Kidney (tissue), 14 donors: ENCODE measurements around the gene PPBP. TPM values are rescaled to one million over a fixed set of nuclear protein-coding genes. Genes with fewer than 3 reads are reported as not detected.

Experiments
- DNase-seq, 5 donors: peaks; one replicate each; pipeline ENCODE4 v3.0.0-alpha.2; 2013 to 2020
- FAIRE-seq: peaks from 2 replicates; lab custom pipeline; 2012; peaks lifted over from hg19 to GRCh38; lab: Jason Lieb, UNC
- H3K27ac ChIP-seq, 2 donors: one replicate each; pipeline ENCODE4 v1.7.0; 2013; ENCODE audit warnings: low read depth in 2 of 2, low read length in 2 of 2, inconsistent platforms in 1 of 2
- H3K27me3 ChIP-seq: one replicate; pipeline ENCODE4 v1.7.1; 2013; ENCODE audit warnings: low read length, inconsistent platforms; ENCODE audit not compliant: control insufficient read depth, insufficient read depth
- H3K36me3 ChIP-seq, 3 donors: one replicate each; pipeline versions ENCODE4 v1.7.0 to v1.7.1; 2013; ENCODE audit warnings: low read length in 3 of 3, control low read depth in 1 of 3, inconsistent platforms in 1 of 3; ENCODE audit not compliant: insufficient read depth in 3 of 3, control insufficient read depth in 2 of 3
- H3K4me1 ChIP-seq, 3 donors: one replicate each; pipeline versions ENCODE4 v1.7.0 to v1.7.1; 2013; ENCODE audit warnings: low read length in 3 of 3, inconsistent platforms in 1 of 3, low read depth in 1 of 3; ENCODE audit not compliant: control insufficient read depth in 2 of 3, insufficient read depth in 2 of 3
- H3K4me3 ChIP-seq, 3 donors: one replicate each; pipeline versions ENCODE4 v1.7.0 to v1.8.1; 2013; ENCODE audit warnings: low read length in 3 of 3, control low read depth in 1 of 3, inconsistent platforms in 1 of 3
- H3K9ac ChIP-seq, 3 donors: one replicate each; pipeline versions ENCODE4 v1.7.0 to v1.7.1; 2013; ENCODE audit warnings: low read length in 3 of 3, control low read depth in 1 of 3, inconsistent platforms in 1 of 3
- H3K9me3 ChIP-seq, 3 donors: one replicate each; pipeline versions ENCODE4 v1.7.0 to v1.7.1; 2013; ENCODE audit warnings: low read length in 3 of 3, control low read depth in 1 of 3, inconsistent platforms in 1 of 3; ENCODE audit not compliant: control insufficient read depth in 2 of 3, insufficient read depth in 1 of 3
- CTCF ChIP-seq: IDR thresholded peaks from 3 replicates; pipeline ENCODE4 v1.5.1; 2012; ENCODE audit warnings: mild to moderate bottlenecking, moderate library complexity, borderline replicate concordance; ENCODE audit not compliant: insufficient read depth; ENCODE audit errors: extremely low read depth
- intact Hi-C: fragments of 100-400 bp; cut with DNase I; formaldehyde crosslinking; loops from one replicate; pipeline ENCODE4 v1.11.1; 2022
- polyA plus RNA-seq: library from polyadenylated mRNA; stranded (reverse); fragments of 350-450 nt; fragmentation: Illumina TruSeq; extraction: RNeasy Lipid Tissue Mini Kit (QIAGEN cat#74804); gene quantifications from one replicate; pipeline ENCODE4 v1.2.3, GENCODE V29; 2014; ENCODE audit warnings: low read depth, low replicate concordance; ENCODE audit not compliant: insufficient read depth
- total RNA-seq: library from RNA; stranded (reverse); fragmentation: NEBNext Ultra II Directional; extraction: Animal tissue kit (Norgen Biotek cat#: 25700); gene quantifications from one replicate; pipeline ENCODE4 v1.2.1, GENCODE V29; 2021
- donor health status: control.
- donor health status: control.
- donor health status: control.
- donor health status: control.
- donor health status: control.
- donor health status: DM: yes; HTN: yes; CAD: no.
- donor health status: Normal renal cell carcinoma (clear cell type).

The PPBP gene
- total and polyA plus RNA-seq, 2 donors from 2014 or later: 1.5 TPM; not detected in 1

- H3K27me3 ChIP-seq: no peaks in the 10 kb centered on the region
- peaks cover 0 to 2% (median 0%) of the 10 kb centered on the region in 3 donors for H3K4me1 ChIP-seq
- no peak for FAIRE-seq
- no peaks in the 10 kb centered on the region for H3K9me3 ChIP-seq
- H3K9ac ChIP-seq: no peak overlapping the region
- no peak overlapping the region for H3K4me3 ChIP-seq
- no peaks in the 10 kb centered on the region for H3K36me3 ChIP-seq
- DNase-seq: no peak
- intact Hi-C loops: no loop called here
- no peak for TF ChIP-seq CTCF
- no peak overlapping the region for H3K27ac ChIP-seq
Measured at GRCh38 chr4:73945674-73946449, 42.1 kb downstream of the PPBP start.

GRCh38 chr4:73945140-73945539, 42.9 kb downstream of the PPBP start:
- peaks cover 0 to 2% (median 0%) of the 10 kb centered on the region in 3 donors for H3K4me1 ChIP-seq
- no peak for DNase-seq
- intact Hi-C loops: no loop called here
- no peak for TF ChIP-seq CTCF
- H3K9me3 ChIP-seq: no peaks in the 10 kb centered on the region
- H3K27ac ChIP-seq: no peak overlapping the region
- H3K36me3 ChIP-seq: no peaks in the 10 kb centered on the region
- no peaks in the 10 kb centered on the region for H3K27me3 ChIP-seq
- no peak overlapping the region for H3K4me3 ChIP-seq
- no peak for FAIRE-seq
- H3K9ac ChIP-seq: no peak overlapping the region

GRCh38 chr4:73944061-73944875, 43.7 kb downstream of the PPBP start:
- no peak for TF ChIP-seq CTCF
- no peaks in the 10 kb centered on the region for H3K36me3 ChIP-seq
- DNase-seq (peak; percentile 23 to 77 (median 36)), FAIRE-seq (no peak)
- no peak overlapping the region for H3K9ac ChIP-seq
- peaks cover 0 to 2% (median 0%) of the 10 kb centered on the region in 3 donors for H3K4me1 ChIP-seq
- no peaks in the 10 kb centered on the region for H3K27me3 ChIP-seq
- peak overlapping the region in 1 of 3 donors; percentile 24 for H3K4me3 ChIP-seq
- intact Hi-C loops: no loop called here
- no peak overlapping the region for H3K27ac ChIP-seq
- H3K9me3 ChIP-seq: no peaks in the 10 kb centered on the region
